Loucy (cell line): Measurements from ENCODE around the gene NFASC.

Source experiments
- H2AFZ ChIP-seq: fragments of 200-600 bp; sonication (generic); 2 replicates; pipeline ENCODE4 v1.6.0; 2016; ENCODE audit warnings: antibody characterized with exemption, mild to moderate bottlenecking, low read length, moderate library complexity
- H3F3A ChIP-seq: fragments of 200-600 bp; 2 replicates; pipeline ENCODE4 v1.6.0; 2016; ENCODE audit warnings: antibody characterized with exemption, low read depth, mild to moderate bottlenecking
- H3K27me3 ChIP-seq: fragments of 200-600 bp; sonication (generic); 2 replicates; pipeline ENCODE4 v1.6.1; 2014; ENCODE audit warnings: low read length, mild to moderate bottlenecking; ENCODE audit not compliant: insufficient read depth, poor library complexity, severe bottlenecking
- H3K36me3 ChIP-seq: fragments of 200-600 bp; sonication (generic); 2 replicates; pipeline ENCODE4 v1.6.1; 2016; ENCODE audit warnings: low read length; ENCODE audit not compliant: insufficient read depth
- H3K4me1 ChIP-seq: fragments of 200-600 bp; sonication (generic); 2 replicates; pipeline ENCODE4 v1.5.1; 2014; ENCODE audit warnings: low read length, mild to moderate bottlenecking; ENCODE audit not compliant: insufficient read depth, poor library complexity, severe bottlenecking
- H3K4me2 ChIP-seq: fragments of 200-600 bp; sonication (generic); 2 replicates; pipeline ENCODE4 v1.6.0; 2014; ENCODE audit warnings: antibody characterized with exemption, low read length, low read depth, mild to moderate bottlenecking; ENCODE audit not compliant: poor library complexity, severe bottlenecking
- H3K4me3 ChIP-seq: fragments of 200-600 bp; sonication (generic); 2 replicates; pipeline ENCODE4 v1.5.1; 2014; ENCODE audit warnings: low read length, mild to moderate bottlenecking, mixed read lengths; ENCODE audit not compliant: poor library complexity, severe bottlenecking
- H3K79me2 ChIP-seq: fragments of 200-600 bp; sonication (generic); 2 replicates; pipeline ENCODE4 v1.6.1; 2014; ENCODE audit warnings: low read length; ENCODE audit not compliant: insufficient read depth
- H3K9ac ChIP-seq: fragments of 200-600 bp; sonication (generic); 2 replicates; pipeline ENCODE4 v1.6.0; 2014; ENCODE audit warnings: mild to moderate bottlenecking, low read depth, low read length, moderate library complexity; ENCODE audit not compliant: poor library complexity, severe bottlenecking
- H3K9me2 ChIP-seq: fragments of 200-600 bp; sonication (generic); replicated peaks from 2 replicates; pipeline ENCODE4 v1.6.1; 2016; ENCODE audit warnings: low read depth, low read length, mixed read lengths
- H3K9me3 ChIP-seq: fragments of 200-600 bp; sonication (generic); 2 replicates; pipeline ENCODE4 v1.6.1; 2014; ENCODE audit warnings: mild to moderate bottlenecking, antibody characterized with exemption, low read length, low read depth; ENCODE audit not compliant: insufficient read depth
- H4K20me1 ChIP-seq: fragments of 200-600 bp; sonication (generic); 2 replicates; pipeline ENCODE4 v1.6.0; 2014; ENCODE audit warnings: antibody characterized with exemption, low read length, mild to moderate bottlenecking; ENCODE audit not compliant: insufficient read depth, poor library complexity, severe bottlenecking
- CTCF ChIP-seq: fragments of 200-600 bp; sonication (generic); conservative IDR thresholded peaks from 2 replicates; pipeline ENCODE4 v1.5.1; 2014; ENCODE audit warnings: mild to moderate bottlenecking, antibody characterized with exemption, low read length
- EZH2phosphoT487 ChIP-seq: fragments of 200-600 bp; IDR thresholded peaks from 2 replicates; pipeline ENCODE4 v1.6.1; 2018; ENCODE audit warnings: antibody characterized with exemption, mild to moderate bottlenecking, moderate library complexity, borderline replicate concordance

Gene NFASC

DNA sequence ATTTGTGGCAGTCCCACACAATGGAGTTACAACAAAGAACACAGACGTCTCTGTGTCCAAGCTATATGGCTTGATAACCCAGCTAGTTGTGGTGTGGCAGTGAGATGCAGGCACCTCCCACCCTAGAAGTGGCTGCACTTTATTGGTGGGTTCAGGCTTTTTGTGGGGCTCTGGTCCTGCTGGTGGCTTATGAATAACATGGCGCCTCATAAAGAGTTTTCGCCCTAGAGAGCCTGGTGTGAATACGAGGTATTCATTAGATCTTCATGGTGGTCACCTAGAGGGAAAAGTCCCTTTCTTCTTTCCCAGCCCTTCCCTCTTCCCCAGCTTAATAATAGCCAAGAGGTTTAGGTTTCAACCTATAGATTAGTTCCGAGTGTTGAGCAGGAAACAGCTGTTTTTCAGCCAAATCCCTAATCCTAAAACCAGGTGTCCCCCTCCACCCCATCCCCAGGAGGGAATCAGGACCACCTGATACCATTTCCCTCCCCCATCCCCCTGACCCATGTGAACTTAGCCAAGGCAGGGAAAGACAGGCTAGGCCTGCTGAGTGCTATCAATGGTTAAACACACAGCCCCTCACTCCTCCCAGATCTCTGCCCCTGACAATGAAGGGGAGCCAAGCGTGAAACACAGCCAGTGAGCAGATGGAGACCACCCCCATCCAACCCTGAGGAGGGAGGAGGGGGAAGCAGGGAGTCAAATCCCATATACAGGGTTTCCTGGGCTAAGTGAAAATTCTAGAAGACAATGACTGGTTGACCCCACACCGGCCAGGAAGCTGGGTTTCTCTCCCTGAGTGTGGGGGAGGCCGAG lies 58.2 kb downstream of the NFASC start:
- Histone ChIP-seq H3K4me1 (no peaks in the 10 kb centered on the region), H3K79me2 (no peaks in the 10 kb centered on the region), H3F3A (no peaks in the 10 kb centered on the region), H3K36me3 (no peaks in the 10 kb centered on the region), H3K9me3 (no peaks in the 10 kb centered on the region), H3K9me2 (no peaks in the 10 kb centered on the region), H4K20me1 (no peaks in the 10 kb centered on the region), H3K27me3 (peaks cover 3% of the 10 kb centered on the region), H2AFZ (no peak overlapping the region), H3K4me3 (no peak overlapping the region), H3K9ac (no peak overlapping the region), H3K4me2 (no peak overlapping the region)
- TF ChIP-seq EZH2phosphoT487 (no peak), CTCF (no peak)

DNA sequence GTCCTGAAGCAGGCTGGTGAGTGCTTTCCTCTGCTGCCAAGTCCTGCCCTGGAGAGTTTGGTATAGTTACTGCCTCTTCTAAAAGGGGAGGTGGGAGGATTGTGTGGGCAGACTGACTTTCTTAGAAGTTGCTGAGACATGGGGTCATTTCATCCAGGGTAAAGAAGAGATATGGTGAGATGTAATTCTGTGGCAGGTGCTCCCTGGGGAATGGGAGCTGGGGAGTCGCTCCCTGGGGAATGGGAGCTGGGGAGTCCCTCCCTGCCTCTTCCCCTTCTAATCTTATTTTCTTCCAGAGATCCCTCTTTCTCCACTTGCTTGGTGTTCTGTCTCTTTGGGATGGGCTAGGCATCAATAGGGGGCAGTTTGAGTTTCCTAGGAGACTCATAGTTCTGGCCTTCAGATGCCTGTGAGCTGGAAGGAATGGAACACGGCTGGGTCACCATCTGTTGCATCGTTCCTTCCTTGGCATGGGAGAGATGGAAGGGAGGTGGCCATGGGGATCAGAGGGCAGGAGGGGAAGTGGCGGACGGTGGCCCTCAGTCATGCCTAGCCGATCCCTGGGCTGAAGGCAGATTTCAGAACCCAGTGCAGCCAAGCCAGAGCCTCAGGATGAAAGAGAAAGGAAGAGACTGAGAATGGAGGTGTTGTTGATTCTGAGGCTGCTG lies 59.0 kb downstream of the NFASC start:
- H3K79me2 ChIP-seq, result no peaks in the 10 kb centered on the region
- no peaks in the 10 kb centered on the region for H4K20me1 ChIP-seq
- no peak overlapping the region for H2AFZ ChIP-seq
- no peaks in the 10 kb centered on the region for H3K9me3 ChIP-seq
- H3K36me3 ChIP-seq, result no peaks in the 10 kb centered on the region
- no peaks in the 10 kb centered on the region for H3K4me1 ChIP-seq
- peaks cover 3% of the 10 kb centered on the region for H3K27me3 ChIP-seq
- H3K9me2 ChIP-seq, result no peaks in the 10 kb centered on the region
- no peak overlapping the region for H3K9ac ChIP-seq
- no peak overlapping the region for H3K4me3 ChIP-seq
- no peak for TF ChIP-seq CTCF
- no peaks in the 10 kb centered on the region for H3F3A ChIP-seq
- H3K4me2 ChIP-seq, result no peak overlapping the region

DNA sequence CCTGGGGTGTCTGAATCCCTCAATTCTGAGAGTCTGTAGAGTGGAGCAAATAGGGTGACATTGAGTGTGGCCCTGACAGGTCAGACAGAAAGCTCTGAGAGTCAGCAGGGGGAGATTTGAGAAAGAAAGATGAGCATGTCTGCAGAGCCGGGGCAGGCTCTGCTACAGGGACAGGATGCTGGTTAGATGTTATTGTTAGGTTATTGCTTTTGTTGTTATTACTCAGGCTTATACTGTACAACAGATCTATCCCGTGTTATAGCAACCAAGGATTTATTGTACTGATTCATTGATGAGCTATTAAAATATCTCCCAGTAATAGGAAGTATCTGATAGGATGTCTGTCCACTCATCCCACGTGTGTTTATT lies 59.5 kb downstream of the NFASC start:
- no peaks in the 10 kb centered on the region for H3K9me3 ChIP-seq
- TF ChIP-seq EZH2phosphoT487, result no peak
- TF ChIP-seq CTCF, result no peak
- no peak overlapping the region for H3K9ac ChIP-seq
- H3K9me2 ChIP-seq, result no peaks in the 10 kb centered on the region
- H3K4me3 ChIP-seq, result no peak overlapping the region
- H3F3A ChIP-seq, result no peaks in the 10 kb centered on the region
- no peaks in the 10 kb centered on the region for H3K36me3 ChIP-seq
- H2AFZ ChIP-seq, result no peak overlapping the region
- peaks cover 3% of the 10 kb centered on the region for H3K27me3 ChIP-seq
- no peak overlapping the region for H3K4me2 ChIP-seq
- H3K4me1 ChIP-seq, result no peaks in the 10 kb centered on the region
- no peaks in the 10 kb centered on the region for H4K20me1 ChIP-seq
- H3K79me2 ChIP-seq, result no peaks in the 10 kb centered on the region
